GM23338 (cell line): ENCODE data around the gene SLC37A1. TPM values are rescaled to one million over a fixed set of nuclear protein-coding genes. Genes with fewer than 3 reads are reported as not detected.
A peak's percentile ranks its signal among the peaks of the same experiment; 100 is the strongest.

Experiments
- ATAC-seq: fragments of 200-7000 bp; cut with Tn5 transposase; 3 replicates; pipeline ENCODE4 v1.9.1; 2020
- DNase-seq: peaks from one replicate; pipeline ENCODE4 v3.0.0-alpha.2; 2015; ENCODE audit warnings: low spot score
- H2AFZ ChIP-seq: fragments of 200-600 bp; sonication (generic); 2 replicates; pipeline ENCODE4 v1.8.0; 2016; ENCODE audit warnings: antibody characterized with exemption, mild to moderate bottlenecking, moderate library complexity
- H3F3A ChIP-seq: fragments of 200-600 bp; sonication (generic); replicated peaks from 2 replicates; pipeline ENCODE4 v1.8.0; 2017; ENCODE audit warnings: antibody characterized with exemption, mixed run types, low read depth
- H3K27ac ChIP-seq: fragments of 200-600 bp; sonication (generic); 2 replicates; pipeline ENCODE4 v1.6.1; 2016; ENCODE audit warnings: low read depth
- H3K27me3 ChIP-seq: fragments of 200-600 bp; sonication (generic); 2 replicates; pipeline ENCODE4 v1.8.0; 2016; ENCODE audit warnings: mild to moderate bottlenecking, mixed run types, moderate library complexity; ENCODE audit not compliant: insufficient read depth
- H3K36me3 ChIP-seq: fragments of 200-600 bp; sonication (generic); 2 replicates; pipeline ENCODE4 v1.8.0; 2016; ENCODE audit warnings: mild to moderate bottlenecking; ENCODE audit not compliant: insufficient read depth
- H3K4me1 ChIP-seq: fragments of 200-600 bp; sonication (generic); 2 replicates; pipeline ENCODE4 v1.8.0; 2016; ENCODE audit warnings: mild to moderate bottlenecking, moderate library complexity; ENCODE audit not compliant: insufficient read depth
- H3K4me2 ChIP-seq: fragments of 200-600 bp; sonication (generic); 2 replicates; pipeline ENCODE4 v1.7.1; 2017; ENCODE audit warnings: mixed run types
- H3K4me3 ChIP-seq: fragments of 200-600 bp; sonication (generic); 2 replicates; pipeline ENCODE4 v1.6.1; 2016; ENCODE audit warnings: mixed run types
- H3K79me2 ChIP-seq: fragments of 200-600 bp; sonication (generic); replicated peaks from 2 replicates; pipeline ENCODE4 v1.8.0; 2017; ENCODE audit warnings: mild to moderate bottlenecking; ENCODE audit not compliant: insufficient read depth
- H3K9me2 ChIP-seq: fragments of 200-600 bp; sonication (generic); 2 replicates; pipeline ENCODE4 v1.8.0; 2017; ENCODE audit not compliant: insufficient read depth
- H4K20me1 ChIP-seq: fragments of 200-600 bp; sonication (generic); replicated peaks from 2 replicates; pipeline ENCODE4 v1.8.0; 2017; ENCODE audit warnings: mild to moderate bottlenecking; ENCODE audit not compliant: insufficient read depth
- H3K27ac Mint-ChIP-seq: 2 replicates; pipeline ENCODE4 v1.8.0; 2020; ENCODE audit warnings: inconsistent platforms, mild to moderate bottlenecking, moderate library complexity, mixed read lengths
- H3K27me3 Mint-ChIP-seq: 3 replicates; pipeline ENCODE4 v1.8.0; 2022; ENCODE audit warnings: low read depth, mild to moderate bottlenecking, moderate library complexity, mixed read lengths, inconsistent platforms; ENCODE audit not compliant: insufficient read depth, poor library complexity
- H3K36me3 Mint-ChIP-seq: 3 replicates; pipeline ENCODE4 v1.8.0; 2021; ENCODE audit warnings: low read depth, mild to moderate bottlenecking, inconsistent platforms, moderate library complexity, mixed read lengths
- H3K4me1 Mint-ChIP-seq: 3 replicates; pipeline ENCODE4 v1.8.0; 2020; ENCODE audit warnings: mild to moderate bottlenecking, inconsistent platforms, mixed read lengths
- H3K4me3 Mint-ChIP-seq: 3 replicates; pipeline ENCODE4 v1.8.0; 2021; ENCODE audit warnings: moderate library complexity, mild to moderate bottlenecking, inconsistent platforms, mixed read lengths
- H3K9me3 Mint-ChIP-seq: 3 replicates; pipeline ENCODE4 v1.8.0; 2020; ENCODE audit warnings: moderate library complexity, mild to moderate bottlenecking, inconsistent platforms, mixed read lengths
- CREB1 ChIP-seq: fragments of 250-450 bp; sonication (Bioruptor Pico); IDR thresholded peaks from 2 replicates; pipeline ENCODE4 v1.5.0; 2020; ENCODE audit warnings: low read depth, mild to moderate bottlenecking, moderate library complexity
- EZH2 ChIP-seq: fragments of 200-600 bp; sonication (generic); IDR thresholded peaks from one replicate; pipeline ENCODE4 v1.8.0; 2017; ENCODE audit warnings: antibody characterized with exemption, mild to moderate bottlenecking, low read depth; ENCODE audit not compliant: unreplicated experiment
- NANOG ChIP-seq: IDR thresholded peaks from 2 replicates; pipeline ENCODE4 v1.6.1; 2016; ENCODE audit warnings: antibody characterized with exemption, borderline replicate concordance
- POLR2AphosphoS5 ChIP-seq: IDR thresholded peaks from 2 replicates; pipeline ENCODE4 v1.6.1; 2016; ENCODE audit warnings: antibody characterized with exemption, low read depth
- STAT1 ChIP-seq: IDR thresholded peaks from one replicate; pipeline ENCODE4 v1.6.1; 2016; ENCODE audit warnings: antibody characterized with exemption; ENCODE audit not compliant: unreplicated experiment
- ZNF331 ChIP-seq: fragments of 250-450 bp; sonication (Bioruptor Pico); IDR thresholded peaks from 2 replicates; pipeline ENCODE4 v1.5.0; 2020; ENCODE audit warnings: low read depth, mild to moderate bottlenecking, moderate library complexity
- polyA plus RNA-seq: library from polyadenylated mRNA; unstranded; fragments of >200 nt; fragmentation: Nextera tagmentation; extraction: Ambion mirVana; gene quantifications from 2 replicates; pipeline ENCODE4 v1.2.1, GENCODE V29; 2016
- total RNA-seq: library from RNA; depleted of rRNA; stranded (reverse); fragments of >200 nt; shearing (Covaris generic); gene quantifications from 2 replicates; pipeline ENCODE4 v1.2.3, GENCODE V29; 2014
- TF ChIP-seq, protein P1 (sequence below): IDR thresholded peaks from one replicate; pipeline ENCODE4 v1.6.1; 2018; ENCODE audit warnings: antibody characterized with exemption; ENCODE audit not compliant: unreplicated experiment
- TF ChIP-seq, protein P2 (sequence below), 2 experiments: fragments of 200-600 bp in 1 of 2; sonication (generic) in 1 of 2; conservative IDR thresholded peaks; 2 replicates each; pipeline versions ENCODE4 v1.5.1 to v1.6.1; 2016 to 2017; ENCODE audit warnings: antibody characterized with exemption in 2 of 2, low read depth in 2 of 2, mild to moderate bottlenecking in 2 of 2, moderate library complexity in 1 of 2

The SLC37A1 gene
- total and polyA plus RNA-seq, 2 experiments from 2014 or later, result 14.0 to 30.3 TPM

GRCh38 chr21:42539342-42539741, 25.7 kb downstream of the SLC37A1 start:
- H3F3A ChIP-seq, result no peaks in the 10 kb centered on the region
- Mint-ChIP-seq H3K4me1 (peaks cover 4% of the 10 kb centered on the region), H3K9me3 (no peaks in the 10 kb centered on the region), H3K36me3 (peaks cover 36% of the 10 kb centered on the region), H3K27ac (no peak overlapping the region), H3K4me3 (no peak overlapping the region), H3K27me3 (peaks cover 4% of the 10 kb centered on the region)
- 0 out of 2 replicates have a peak overlapping the region, but pooled peaks have one; percentile 26 for H3K27ac ChIP-seq
- TF ChIP-seq, protein P1, sequence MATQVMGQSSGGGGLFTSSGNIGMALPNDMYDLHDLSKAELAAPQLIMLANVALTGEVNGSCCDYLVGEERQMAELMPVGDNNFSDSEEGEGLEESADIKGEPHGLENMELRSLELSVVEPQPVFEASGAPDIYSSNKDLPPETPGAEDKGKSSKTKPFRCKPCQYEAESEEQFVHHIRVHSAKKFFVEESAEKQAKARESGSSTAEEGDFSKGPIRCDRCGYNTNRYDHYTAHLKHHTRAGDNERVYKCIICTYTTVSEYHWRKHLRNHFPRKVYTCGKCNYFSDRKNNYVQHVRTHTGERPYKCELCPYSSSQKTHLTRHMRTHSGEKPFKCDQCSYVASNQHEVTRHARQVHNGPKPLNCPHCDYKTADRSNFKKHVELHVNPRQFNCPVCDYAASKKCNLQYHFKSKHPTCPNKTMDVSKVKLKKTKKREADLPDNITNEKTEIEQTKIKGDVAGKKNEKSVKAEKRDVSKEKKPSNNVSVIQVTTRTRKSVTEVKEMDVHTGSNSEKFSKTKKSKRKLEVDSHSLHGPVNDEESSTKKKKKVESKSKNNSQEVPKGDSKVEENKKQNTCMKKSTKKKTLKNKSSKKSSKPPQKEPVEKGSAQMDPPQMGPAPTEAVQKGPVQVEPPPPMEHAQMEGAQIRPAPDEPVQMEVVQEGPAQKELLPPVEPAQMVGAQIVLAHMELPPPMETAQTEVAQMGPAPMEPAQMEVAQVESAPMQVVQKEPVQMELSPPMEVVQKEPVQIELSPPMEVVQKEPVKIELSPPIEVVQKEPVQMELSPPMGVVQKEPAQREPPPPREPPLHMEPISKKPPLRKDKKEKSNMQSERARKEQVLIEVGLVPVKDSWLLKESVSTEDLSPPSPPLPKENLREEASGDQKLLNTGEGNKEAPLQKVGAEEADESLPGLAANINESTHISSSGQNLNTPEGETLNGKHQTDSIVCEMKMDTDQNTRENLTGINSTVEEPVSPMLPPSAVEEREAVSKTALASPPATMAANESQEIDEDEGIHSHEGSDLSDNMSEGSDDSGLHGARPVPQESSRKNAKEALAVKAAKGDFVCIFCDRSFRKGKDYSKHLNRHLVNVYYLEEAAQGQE, result no peak
- no peak for TF ChIP-seq POLR2AphosphoS5
- TF ChIP-seq EZH2, result no peak
- TF ChIP-seq CREB1 (CRISPR knock-in tag), result no peak
- TF ChIP-seq NANOG, result no peak
- TF ChIP-seq STAT1, result no peak
- TF ChIP-seq ZNF331 (CRISPR knock-in tag), result no peak
- H3K79me2 ChIP-seq, result no peaks in the 10 kb centered on the region
- no peak overlapping the region for H3K4me3 ChIP-seq
- H4K20me1 ChIP-seq, result peaks cover 12% of the 10 kb centered on the region
- no peaks in the 10 kb centered on the region for H3K4me1 ChIP-seq
- peaks cover 3% of the 10 kb centered on the region; the same call in 1 of the 2 replicates for H3K36me3 ChIP-seq
- DNase-seq (no peak), ATAC-seq (no peak)
- no peak overlapping the region for H2AFZ ChIP-seq
- H3K4me2 ChIP-seq, result no peak overlapping the region
- no peaks in the 10 kb centered on the region for H3K27me3 ChIP-seq
- no peaks in the 10 kb centered on the region for H3K9me2 ChIP-seq

GRCh38 chr21:42539931-42540343, 26.3 kb downstream of the SLC37A1 start:
- Histone ChIP-seq H3K4me2 (no peak overlapping the region), H3F3A (no peaks in the 10 kb centered on the region), H3K36me3 (peaks cover 3% of the 10 kb centered on the region; the same call in 1 of the 2 replicates), H3K27me3 (no peaks in the 10 kb centered on the region), H2AFZ (no peak overlapping the region), H3K4me3 (no peak overlapping the region), H3K27ac (0 out of 2 replicates have a peak overlapping the region, but pooled peaks have one; percentile 13), H4K20me1 (peaks cover 12% of the 10 kb centered on the region), H3K9me2 (no peaks in the 10 kb centered on the region), H3K79me2 (no peaks in the 10 kb centered on the region), H3K4me1 (no peaks in the 10 kb centered on the region)
- Mint-ChIP-seq H3K36me3 (peaks cover 39% of the 10 kb centered on the region), H3K27me3 (peaks cover 4% of the 10 kb centered on the region), H3K4me3 (no peak overlapping the region), H3K9me3 (no peaks in the 10 kb centered on the region), H3K4me1 (peaks cover 4% of the 10 kb centered on the region), H3K27ac (peak overlapping the region; percentile 29)
- TF ChIP-seq, protein P1, result no peak
- TF ChIP-seq, protein P2, sequence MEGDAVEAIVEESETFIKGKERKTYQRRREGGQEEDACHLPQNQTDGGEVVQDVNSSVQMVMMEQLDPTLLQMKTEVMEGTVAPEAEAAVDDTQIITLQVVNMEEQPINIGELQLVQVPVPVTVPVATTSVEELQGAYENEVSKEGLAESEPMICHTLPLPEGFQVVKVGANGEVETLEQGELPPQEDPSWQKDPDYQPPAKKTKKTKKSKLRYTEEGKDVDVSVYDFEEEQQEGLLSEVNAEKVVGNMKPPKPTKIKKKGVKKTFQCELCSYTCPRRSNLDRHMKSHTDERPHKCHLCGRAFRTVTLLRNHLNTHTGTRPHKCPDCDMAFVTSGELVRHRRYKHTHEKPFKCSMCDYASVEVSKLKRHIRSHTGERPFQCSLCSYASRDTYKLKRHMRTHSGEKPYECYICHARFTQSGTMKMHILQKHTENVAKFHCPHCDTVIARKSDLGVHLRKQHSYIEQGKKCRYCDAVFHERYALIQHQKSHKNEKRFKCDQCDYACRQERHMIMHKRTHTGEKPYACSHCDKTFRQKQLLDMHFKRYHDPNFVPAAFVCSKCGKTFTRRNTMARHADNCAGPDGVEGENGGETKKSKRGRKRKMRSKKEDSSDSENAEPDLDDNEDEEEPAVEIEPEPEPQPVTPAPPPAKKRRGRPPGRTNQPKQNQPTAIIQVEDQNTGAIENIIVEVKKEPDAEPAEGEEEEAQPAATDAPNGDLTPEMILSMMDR (conservative IDR thresholded peaks at IDR 0.05; ENCODE audit: low read depth in 2 of 2), result peak; percentile 64 to 65
- TF ChIP-seq POLR2AphosphoS5, result no peak
- peak; percentile 76 for DNase-seq
- peak; percentile 92 for ATAC-seq
